NCI-H128 (cell line): Measurements from ENCODE around the gene KLC4.

ENCODE experiments used
- DNase-seq: peaks from one replicate; lab custom pipeline; 2025; ENCODE audit not compliant: unreplicated experiment; lab: John Stamatoyannopoulos, UW

The KLC4 gene

GRCh38 chr6:43120944-43121913 is 61.8 kb downstream of the KLC4 start:
- DNase-seq = no peak

DNA sequence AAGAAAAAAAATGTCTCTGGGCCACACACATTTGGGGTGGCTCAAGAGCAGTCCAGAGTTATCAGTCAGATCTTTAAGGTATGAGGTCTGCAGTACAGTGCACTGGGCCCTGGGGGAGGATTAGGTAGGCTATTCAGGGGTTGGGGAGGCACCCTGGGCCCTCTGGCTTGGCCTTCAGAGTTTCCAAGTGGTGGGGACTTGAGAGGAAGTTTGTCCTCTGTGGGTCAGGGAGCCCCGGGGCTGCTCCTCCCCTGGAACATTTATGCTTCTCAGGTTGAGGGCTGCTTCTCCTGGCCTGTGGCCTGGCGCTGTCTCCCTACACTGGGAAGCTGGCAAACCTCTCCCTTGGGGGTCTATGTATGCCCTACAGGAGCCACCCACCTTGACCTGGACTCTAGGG is 62.7 kb downstream of the KLC4 start:
- no peak for DNase-seq

GRCh38 chr6:43123461-43124314 is 64.3 kb downstream of the KLC4 start:
- no peak for DNase-seq

DNA sequence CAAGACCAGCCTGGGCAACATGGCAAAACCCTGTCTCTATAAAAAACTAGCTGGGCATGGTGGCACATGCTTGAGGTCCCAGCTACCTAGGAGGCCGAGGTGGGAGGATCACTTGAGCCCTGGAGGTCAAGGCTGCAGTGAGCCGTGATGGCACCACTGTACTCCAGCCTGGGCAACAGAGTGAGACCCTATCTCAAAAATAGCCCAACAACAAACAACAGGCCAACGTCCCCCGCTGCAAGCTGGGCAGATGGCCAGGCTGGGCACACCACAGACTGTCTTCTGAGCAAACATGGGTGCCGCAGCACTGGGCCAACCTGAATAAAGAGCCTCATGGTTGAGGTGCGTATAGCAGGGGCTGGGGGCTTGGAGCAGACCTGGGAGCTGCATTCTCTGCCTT is 65.0 kb downstream of the KLC4 start:
- no peak for DNase-seq
